ENCODE results near the gene GIMAP5.

GIMAP5 gene

GRCh38 chr7:150737265-150738055 lies at the start of gene GIMAP5:
TSS of gene GIMAP5 (plus strand) at chr7:150737418. CDS start at chr7:150740885, 3,467 bp downstream.
- no peak for DNase-seq (ENCODE audit: low spot score)

GRCh38 chr7:150688630-150689029 lies 48.6 kb upstream of the GIMAP5 start:
- no peak for DNase-seq (ENCODE audit: low spot score)

GRCh38 chr7:150695654-150696053 lies 41.6 kb upstream of the GIMAP5 start:
- no peak for DNase-seq (ENCODE audit: low spot score)

GRCh38 chr7:150703209-150703608 lies 34.0 kb upstream of the GIMAP5 start:
- DNase-seq (ENCODE audit: low spot score), result no peak

- DNase-seq (ENCODE audit: low spot score), result no peak
Observed at GRCh38 chr7:150715293-150715692, 21.9 kb upstream of the GIMAP5 start.

DNA sequence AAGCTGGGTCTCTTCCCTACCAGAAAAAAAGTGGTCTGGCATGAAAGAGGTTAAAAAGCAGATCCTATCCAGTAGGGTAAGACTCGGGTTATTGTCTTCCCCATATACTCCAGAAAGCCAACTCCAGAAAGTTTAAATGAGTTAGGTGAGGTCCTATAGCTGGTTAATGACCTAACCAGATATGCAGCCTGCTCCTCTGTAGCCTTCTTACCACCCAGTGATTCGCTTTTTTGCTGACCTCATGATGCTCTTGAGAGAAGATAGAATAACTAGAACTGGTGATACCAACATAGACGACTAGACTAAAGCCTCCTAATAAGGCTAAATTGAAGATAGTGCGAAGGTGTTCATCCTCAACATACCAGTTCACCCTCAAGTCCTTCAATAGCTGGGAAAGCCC lies 21.5 kb upstream of the GIMAP5 start:
- no peak for DNase-seq (ENCODE audit: low spot score)

GRCh38 chr7:150716368-150716767 lies 20.9 kb upstream of the GIMAP5 start, which contains the start of gene GIMAP1:
TSS of gene GIMAP1 (plus strand) at chr7:150716613. CDS start at chr7:150719048, 2,435 bp downstream.
- no peak for DNase-seq (ENCODE audit: low spot score)

DNA sequence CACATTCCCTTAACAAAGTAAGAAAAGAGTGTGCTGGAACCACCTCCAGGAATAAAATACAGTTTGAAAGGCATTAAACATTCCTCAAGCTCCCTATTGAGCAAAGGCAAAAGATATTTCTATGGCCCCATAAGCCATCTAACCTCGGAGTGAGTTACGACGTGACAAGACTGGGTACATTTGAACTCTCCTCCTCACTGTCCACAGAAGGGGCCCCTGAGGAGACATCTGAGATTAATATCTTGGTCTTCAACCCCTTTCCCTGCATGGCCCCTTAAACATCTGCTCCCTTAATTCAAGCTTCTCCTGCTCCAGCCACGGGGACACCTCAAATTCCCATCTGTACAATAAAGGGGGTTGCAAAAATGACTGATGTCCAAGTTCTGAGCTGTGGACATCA lies 20.3 kb upstream of the GIMAP5 start:
- DNase-seq (ENCODE audit: low spot score), result no peak

- DNase-seq (ENCODE audit: low spot score), result no peak
Observed at GRCh38 chr7:150717814-150718420, 19.3 kb upstream of the GIMAP5 start.

DNA sequence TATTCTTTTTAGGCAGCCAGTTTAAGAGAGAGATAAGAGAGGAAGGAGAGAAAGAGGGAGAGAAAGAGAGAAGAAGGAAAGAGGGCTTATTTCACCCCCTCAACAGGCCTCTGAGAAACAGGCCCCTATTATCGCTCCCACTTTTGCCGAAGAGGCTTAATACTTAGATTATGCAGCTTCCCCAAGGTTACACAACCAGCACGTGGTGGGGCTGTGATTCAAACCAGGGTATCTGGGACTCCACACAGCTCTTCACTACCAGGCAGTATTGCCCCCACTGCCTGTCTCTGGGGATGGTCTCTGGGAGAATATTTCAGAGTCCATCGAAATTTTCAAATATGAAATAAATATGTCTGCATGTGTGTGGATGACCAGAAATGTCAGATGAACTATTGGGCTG lies 17.8 kb upstream of the GIMAP5 start:
- no peak for DNase-seq (ENCODE audit: low spot score)

DNA sequence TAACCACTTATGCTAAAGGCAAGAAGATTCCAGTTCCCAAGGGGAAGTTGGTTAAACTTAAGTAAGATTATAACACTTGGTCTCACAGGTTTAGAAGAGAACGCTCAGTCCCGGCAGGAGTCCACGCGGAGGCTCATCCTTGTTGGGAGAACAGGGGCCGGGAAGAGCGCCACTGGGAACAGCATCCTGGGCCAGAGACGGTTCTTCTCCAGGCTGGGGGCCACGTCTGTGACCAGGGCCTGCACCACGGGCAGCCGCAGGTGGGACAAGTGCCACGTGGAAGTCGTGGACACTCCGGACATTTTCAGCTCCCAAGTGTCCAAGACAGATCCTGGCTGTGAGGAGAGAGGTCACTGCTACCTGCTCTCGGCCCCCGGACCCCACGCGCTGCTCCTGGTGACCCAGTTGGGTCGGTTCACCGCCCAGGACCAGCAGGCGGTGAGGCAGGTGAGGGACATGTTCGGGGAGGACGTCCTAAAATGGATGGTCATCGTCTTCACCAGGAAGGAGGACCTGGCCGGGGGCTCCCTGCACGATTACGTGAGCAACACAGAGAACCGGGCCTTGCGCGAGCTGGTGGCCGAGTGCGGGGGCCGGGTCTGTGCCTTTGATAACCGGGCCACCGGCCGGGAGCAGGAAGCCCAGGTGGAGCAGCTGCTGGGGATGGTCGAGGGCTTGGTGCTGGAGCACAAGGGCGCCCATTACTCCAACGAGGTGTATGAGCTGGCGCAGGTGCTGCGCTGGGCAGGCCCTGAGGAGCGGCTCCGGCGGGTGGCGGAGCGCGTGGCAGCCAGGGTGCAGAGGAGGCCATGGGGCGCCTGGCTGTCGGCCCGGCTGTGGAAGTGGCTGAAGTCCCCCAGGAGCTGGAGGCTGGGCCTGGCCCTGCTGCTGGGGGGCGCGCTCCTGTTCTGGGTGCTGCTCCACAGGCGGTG lies 17.0 kb upstream of the GIMAP5 start:
- no peak for DNase-seq (ENCODE audit: low spot score)

GRCh38 chr7:150721970-150722373 lies 15.2 kb upstream of the GIMAP5 start:
- no peak for DNase-seq (ENCODE audit: low spot score)

GRCh38 chr7:150722431-150722931 lies 14.7 kb upstream of the GIMAP5 start:
- no peak for DNase-seq (ENCODE audit: low spot score)

- DNase-seq (ENCODE audit: low spot score), result no peak
Observed at GRCh38 chr7:150723467-150723866, 13.8 kb upstream of the GIMAP5 start.

DNA sequence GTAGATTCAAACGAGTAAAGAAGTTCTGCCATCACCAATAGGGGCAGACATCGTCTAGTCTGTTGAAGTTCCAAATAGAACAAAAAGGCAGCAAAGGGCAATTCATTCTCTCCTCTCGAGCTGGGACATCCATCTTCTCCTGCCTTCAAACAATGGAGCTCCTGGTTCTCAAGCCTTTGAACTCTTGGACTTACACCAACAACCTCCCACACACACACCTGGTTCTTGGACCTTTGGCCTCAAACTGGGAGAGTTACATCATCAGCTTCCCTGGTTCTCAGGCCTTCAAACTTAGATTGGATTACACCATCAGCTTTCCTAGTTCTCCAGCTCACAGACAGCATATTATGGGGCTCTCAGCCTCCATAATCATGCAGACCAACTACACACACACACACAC lies 9.8 kb upstream of the GIMAP5 start:
- DNase-seq (ENCODE audit: low spot score), result no peak

- no peak for DNase-seq (ENCODE audit: low spot score)
Observed at GRCh38 chr7:150728011-150728410, 9.2 kb upstream of the GIMAP5 start.

- DNase-seq (ENCODE audit: low spot score), result no peak
Observed at GRCh38 chr7:150728609-150729008, 8.6 kb upstream of the GIMAP5 start.

DNA sequence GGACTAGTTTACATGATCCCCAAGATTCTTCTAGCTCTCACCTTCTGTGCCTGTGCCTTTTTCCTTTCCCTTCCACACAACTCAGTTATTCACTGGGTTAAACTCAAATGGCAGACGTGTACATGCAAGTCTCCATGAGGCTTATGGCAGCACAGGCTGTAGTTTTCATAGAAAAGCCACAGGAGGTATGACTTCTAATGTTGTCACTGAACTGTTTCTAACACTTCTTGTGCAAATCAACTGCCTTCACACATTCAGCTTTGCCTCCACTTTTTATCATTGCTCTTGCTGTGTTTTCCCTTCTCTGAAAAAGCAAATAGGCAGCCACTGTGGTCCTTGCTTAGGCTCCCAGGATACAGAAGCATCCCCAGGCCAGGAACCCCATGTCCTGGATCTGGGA lies 5.3 kb upstream of the GIMAP5 start:
- DNase-seq (ENCODE audit: low spot score), result no peak

DNA sequence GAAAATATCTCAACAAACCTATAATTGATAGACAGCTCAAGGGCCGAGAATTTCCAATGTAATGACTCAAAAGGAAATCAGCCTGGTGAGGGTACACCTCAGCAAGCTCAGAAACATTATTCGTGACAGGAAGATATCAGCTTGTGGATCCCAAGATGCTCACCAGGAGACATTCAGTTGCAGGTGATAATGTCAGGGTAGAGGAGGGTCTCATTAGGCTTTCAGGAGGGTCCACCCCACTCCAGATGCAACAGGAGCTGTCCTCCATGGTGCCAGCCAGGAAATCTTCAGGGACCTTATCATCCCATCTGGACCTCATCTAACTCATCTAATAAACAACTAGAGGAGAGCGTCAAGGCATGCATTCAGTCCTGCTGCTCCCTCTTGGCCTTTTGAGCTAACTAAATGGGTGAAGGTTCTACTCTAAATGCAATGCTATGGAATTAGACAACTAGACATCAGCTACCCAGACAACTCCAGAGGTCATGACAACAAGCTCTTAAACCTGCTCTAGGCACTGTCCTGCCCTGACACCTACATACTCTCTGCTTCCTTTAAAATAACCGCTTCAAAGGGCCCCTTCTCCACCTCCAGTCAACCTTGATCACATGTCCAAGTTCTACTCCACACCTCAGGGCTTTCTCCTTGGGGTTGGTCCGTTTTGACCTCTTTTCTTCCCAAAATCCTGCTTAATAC lies 4.3 kb upstream of the GIMAP5 start:
- DNase-seq (ENCODE audit: low spot score), result no peak

GRCh38 chr7:150733482-150734095 lies 3.6 kb upstream of the GIMAP5 start:
- no peak for DNase-seq (ENCODE audit: low spot score)

DNA sequence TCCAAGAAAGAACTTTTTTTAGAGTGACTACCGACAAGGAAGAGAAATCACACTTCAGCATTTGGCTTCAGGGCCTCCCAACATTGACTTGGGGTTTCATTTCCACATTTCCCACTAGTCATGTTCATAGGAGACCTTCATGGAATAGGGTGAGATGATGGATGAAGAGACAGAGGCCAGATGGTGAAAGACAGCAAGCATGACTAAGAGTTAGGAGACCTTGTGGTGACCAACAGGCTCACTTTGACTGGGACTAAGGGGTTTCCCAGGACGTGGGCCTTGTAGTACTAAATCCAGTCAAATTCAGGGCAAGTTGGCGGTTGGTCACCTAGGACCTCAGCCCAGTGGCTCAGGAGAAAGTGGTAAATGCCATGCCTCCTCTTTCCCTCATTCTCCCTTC lies 3.0 kb upstream of the GIMAP5 start:
- no peak for DNase-seq (ENCODE audit: low spot score)

All from D341Med (cell line).